NT2/D1 (cell line): Measurements from ENCODE around the gene ARID3C.

Experiments
- SUZ12 ChIP-seq: IDR thresholded peaks from 2 replicates; pipeline ENCODE4 v1.6.1; 2011; ENCODE audit not compliant: insufficient read length, insufficient read depth; ENCODE audit errors: extremely low read depth
- ZNF274 ChIP-seq: IDR thresholded peaks from 2 replicates; pipeline ENCODE4 v1.6.1; 2011; ENCODE audit warnings: mild to moderate bottlenecking, low read depth, low read length

GRCh38 chr9:34575241-34575640, 53.6 kb downstream of the ARID3C start:
- no peak for TF ChIP-seq ZNF274
- no peak for TF ChIP-seq SUZ12
